HCT116 (cell line): ENCODE measurements around the gene RPRML. TPM values are rescaled to one million over a fixed set of nuclear protein-coding genes. Genes with fewer than 3 reads are reported as not detected.

Experiments
- ATAC-seq: fragments of 200-7000 bp; cut with Tn5 transposase; 2 replicates; pipeline ENCODE4 v1.9.1; 2020; ENCODE audit warnings: mild to moderate bottlenecking, moderate library complexity
- BruUV-seq: library from RNA; stranded (reverse); fragments of 400-500 nt; replicated peaks from 2 replicates; lab custom pipeline; 2021; lab: Mats Ljungman, UMichigan
- CTCF ChIA-PET: fragments of 300-600 bp; sonication (Branson Sonifier 250); formaldehyde crosslinking; loops from one replicate; lab custom pipeline; 2021; ENCODE audit warnings: antibody characterized with exemption; lab: Charles Lee
- POLR2A ChIA-PET: fragments of 300-600, 350-600 bp; sonication (Branson Sonifier 250); formaldehyde crosslinking; loops from one replicate; lab custom pipeline; 2021; ENCODE audit warnings: antibody characterized with exemption; lab: Charles Lee
- RAD21 ChIA-PET, 2 experiments: fragments of 300-600 bp; sonication (Branson Sonifier 250); formaldehyde crosslinking; loops; one replicate each; lab custom pipeline; 2023; ENCODE audit warnings: low total read pairs in 2 of 2; ENCODE audit not compliant: uncharacterized antibody in 2 of 2, unreplicated experiment in 2 of 2, low non-redundant PET in 1 of 2; lab: Charles Lee
- DNase-seq: peaks from one replicate; pipeline ENCODE4 v3.0.0-alpha.2; 2010; ENCODE audit warnings: low read depth, low spot score
- H2AFZ ChIP-seq: fragments of 200-600 bp; shearing (Covaris generic), sonication (generic); 2 replicates; pipeline ENCODE4 v1.6.1; 2017; ENCODE audit warnings: low read depth, mixed run types, mixed read lengths, antibody characterized with exemption, low read length; ENCODE audit not compliant: poor library complexity, severe bottlenecking
- H3K27ac ChIP-seq: 2 replicates; pipeline ENCODE4 v1.5.1; 2012; ENCODE audit warnings: low read depth, low read length
- H3K27me3 ChIP-seq: fragments of 200-600 bp; sonication (generic); 2 replicates; pipeline ENCODE4 v1.6.1; 2016; ENCODE audit warnings: mixed run types, low read length, mixed read lengths; ENCODE audit not compliant: insufficient read depth
- H3K36me3 ChIP-seq, 2 experiments: fragments of 200-500 bp in 1 of 2; fragments of 200-600 bp in 1 of 2; sonication (Bioruptor generic) in 1 of 2; sonication (generic) in 1 of 2; 2 replicates each; pipeline versions ENCODE4 v1.5.1 to v1.6.1; 2014 to 2016; ENCODE audit warnings: low read length in 2 of 2, inconsistent platforms in 1 of 2, mixed read lengths in 1 of 2, mixed run types in 1 of 2; ENCODE audit not compliant: insufficient read depth in 2 of 2, control insufficient read depth in 1 of 2
- H3K4me1 ChIP-seq, 2 experiments: fragments of 200-600 bp in 1 of 2; sonication (generic) in 1 of 2; 2 replicates each; pipeline versions ENCODE4 v1.5.1 to v1.6.1; 2012 to 2017; ENCODE audit warnings: low read length in 2 of 2, inconsistent platforms in 1 of 2, mild to moderate bottlenecking in 1 of 2, mixed read lengths in 1 of 2, mixed run types in 1 of 2, moderate library complexity in 1 of 2; ENCODE audit not compliant: insufficient read depth in 2 of 2, control insufficient read depth in 1 of 2
- H3K4me2 ChIP-seq: fragments of 200-600 bp; sonication (generic); 2 replicates; pipeline ENCODE4 v1.6.1; 2017; ENCODE audit warnings: mixed run types, low read length, mixed read lengths
- H3K4me3 ChIP-seq, 2 experiments: fragments of 200-600 bp in 1 of 2; sonication (generic) in 1 of 2; replicated peaks in 1 of 2; 2 replicates each; pipeline ENCODE4 v1.5.1; 2011 to 2016; ENCODE audit warnings: low read length in 2 of 2, control low read depth in 1 of 2, low read depth in 1 of 2, mild to moderate bottlenecking in 1 of 2, mixed read lengths in 1 of 2, mixed run types in 1 of 2
- H3K79me2 ChIP-seq: fragments of 200-600 bp; sonication (generic); 2 replicates; pipeline ENCODE4 v1.6.1; 2017; ENCODE audit warnings: mild to moderate bottlenecking, mixed run types, low read length, moderate library complexity, mixed read lengths; ENCODE audit not compliant: insufficient read depth
- H3K9ac ChIP-seq: fragments of 200-600 bp; sonication (generic); 2 replicates; pipeline ENCODE4 v1.6.1; 2016; ENCODE audit warnings: low read length, mixed read lengths
- H3K9me2 ChIP-seq: fragments of 200-600 bp; sonication (generic), shearing (Covaris generic); 2 replicates; pipeline ENCODE4 v1.6.1; 2017; ENCODE audit warnings: mixed run types, mild to moderate bottlenecking, moderate library complexity; ENCODE audit not compliant: insufficient read depth
- H3K9me3 ChIP-seq, 2 experiments: fragments of 200-500 bp in 1 of 2; fragments of 200-600 bp in 1 of 2; sonication (Bioruptor generic) in 1 of 2; sonication (generic) in 1 of 2; 2 replicates each; pipeline ENCODE4 v1.6.1; 2014 to 2017; ENCODE audit warnings: low read length in 2 of 2, mixed read lengths in 2 of 2, inconsistent platforms in 1 of 2, low read depth in 1 of 2, mild to moderate bottlenecking in 1 of 2, mixed run types in 1 of 2, moderate library complexity in 1 of 2; ENCODE audit not compliant: control insufficient read depth in 1 of 2, insufficient read depth in 1 of 2
- H4K20me1 ChIP-seq: fragments of 200-600 bp; sonication (generic), shearing (Covaris generic); 2 replicates; pipeline ENCODE4 v1.6.1; 2017; ENCODE audit warnings: mixed run types, mild to moderate bottlenecking, moderate library complexity; ENCODE audit not compliant: insufficient read depth
- CEBPB ChIP-seq: IDR thresholded peaks from 2 replicates; pipeline ENCODE4 v1.6.1; 2012; ENCODE audit warnings: low read depth
- EGR1 ChIP-seq: IDR thresholded peaks from 2 replicates; pipeline ENCODE4 v1.6.1; 2012; ENCODE audit warnings: low read depth
- ELF1 ChIP-seq: IDR thresholded peaks from 2 replicates; pipeline ENCODE4 v1.6.1; 2012; ENCODE audit warnings: low read depth, borderline replicate concordance
- EZH2 ChIP-seq: fragments of 200-600 bp; sonication (generic); IDR thresholded peaks from 2 replicates; pipeline ENCODE4 v1.6.1; 2017; ENCODE audit warnings: antibody characterized with exemption, mixed run types
- EZH2phosphoT487 ChIP-seq: fragments of 200-600 bp; IDR thresholded peaks from 2 replicates; pipeline ENCODE4 v1.6.1; 2018; ENCODE audit warnings: antibody characterized with exemption, borderline replicate concordance
- FOSL1 ChIP-seq: IDR thresholded peaks from 2 replicates; pipeline ENCODE4 v1.6.1; 2012; ENCODE audit warnings: low read depth
- JUND ChIP-seq: IDR thresholded peaks from 2 replicates; pipeline ENCODE4 v1.6.1; 2012
- POLR2A ChIP-seq: IDR thresholded peaks from 2 replicates; pipeline ENCODE4 v1.7.0; 2011; ENCODE audit warnings: borderline replicate concordance; ENCODE audit not compliant: insufficient read depth, insufficient read length; ENCODE audit errors: extremely low read depth
- SP1 ChIP-seq: IDR thresholded peaks from 2 replicates; pipeline ENCODE4 v1.6.1; 2012; ENCODE audit warnings: low read depth
- SRF ChIP-seq: IDR thresholded peaks from 2 replicates; pipeline ENCODE4 v1.6.1; 2012; ENCODE audit warnings: low read depth
- YY1 ChIP-seq: IDR thresholded peaks from 2 replicates; pipeline ENCODE4 v1.6.1; 2011; ENCODE audit warnings: low read length, low read depth, moderate library complexity, mild to moderate bottlenecking; ENCODE audit not compliant: insufficient replicate concordance; ENCODE audit errors: extremely low read depth
- ZBTB33 ChIP-seq: IDR thresholded peaks from 2 replicates; pipeline ENCODE4 v1.6.1; 2011; ENCODE audit warnings: mild to moderate bottlenecking, low read length, moderate library complexity; ENCODE audit not compliant: insufficient replicate concordance; ENCODE audit errors: extremely low read depth
- ZNF274 ChIP-seq: fragments of 200-500 bp; sonication (Bioruptor generic); IDR thresholded peaks from 2 replicates; pipeline ENCODE4 v1.6.1; 2014; ENCODE audit warnings: mild to moderate bottlenecking, low read depth, low read length, inconsistent platforms
- intact Hi-C: fragments of 100-400 bp; cut with micrococcal nuclease; formaldehyde crosslinking; loops from 2 replicates; pipeline ENCODE4 v1.10.0; 2022
- total RNA-seq: library from RNA; stranded (reverse); gene quantifications from one replicate; pipeline ENCODE4 v1.2.1, GENCODE V29; 2021; ENCODE audit not compliant: unreplicated experiment
- TF ChIP-seq, protein P1 (sequence below): IDR thresholded peaks from 2 replicates; pipeline ENCODE4 v1.6.1; 2012
- TF ChIP-seq, protein P2 (sequence below): IDR thresholded peaks from 2 replicates; pipeline ENCODE4 v1.6.1; 2012

RPRML gene
- total RNA-seq, 1 experiment from 2014 or later: not detected

DNA sequence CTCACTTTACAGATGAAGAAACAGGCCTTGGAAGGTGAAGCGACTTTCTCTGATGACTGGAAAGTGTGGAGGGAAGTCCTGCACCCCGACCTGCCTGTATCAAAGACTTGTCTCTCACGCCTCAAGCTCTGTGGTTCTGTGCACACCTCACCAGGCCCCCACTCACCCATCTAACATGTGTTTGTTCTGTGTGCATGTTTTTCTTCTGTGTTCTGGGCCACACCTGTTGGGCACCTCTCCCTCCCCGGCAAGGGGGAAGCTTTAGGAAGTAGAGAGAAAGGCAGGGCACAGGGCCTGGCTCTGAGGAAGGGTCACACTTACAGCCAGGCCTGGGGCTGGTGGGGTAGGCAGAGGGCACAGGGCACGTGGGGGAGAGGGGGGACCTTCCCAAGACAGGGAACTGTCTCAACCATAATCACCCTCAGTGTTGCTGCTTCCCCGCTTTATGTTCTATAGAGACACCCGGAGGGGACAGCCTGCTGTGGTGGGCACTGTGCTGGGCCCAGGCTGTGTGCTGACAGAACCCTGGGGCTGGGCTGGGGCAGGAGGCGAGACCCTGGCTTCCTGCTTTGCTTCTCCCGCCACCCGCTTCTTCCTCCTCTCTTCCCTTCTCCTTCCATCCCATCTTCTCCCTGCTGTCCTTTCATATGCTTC is 7.3 kb downstream of the RPRML start:
- DNase-seq (no peak), ATAC-seq (no peak)
- RAD21 ChIA-PET: no interaction called here
- BruUV-seq: no TSS peak
- H2AFZ ChIP-seq: no peak overlapping the region
- no peaks in the 10 kb centered on the region for H3K9me2 ChIP-seq
- no peak overlapping the region for H3K9ac ChIP-seq
- H3K4me2 ChIP-seq: no peak overlapping the region
- POLR2A ChIA-PET: no interaction called here
- H3K4me3 ChIP-seq: no peak overlapping the region
- no peak overlapping the region for H3K27ac ChIP-seq
- no peaks in the 10 kb centered on the region for H3K9me3 ChIP-seq
- intact Hi-C loops: no loop called here
- H3K79me2 ChIP-seq: no peaks in the 10 kb centered on the region
- TF ChIP-seq EZH2phosphoT487: no peak
- TF ChIP-seq POLR2A: no peak
- no peak for TF ChIP-seq YY1
- TF ChIP-seq, protein P1, sequence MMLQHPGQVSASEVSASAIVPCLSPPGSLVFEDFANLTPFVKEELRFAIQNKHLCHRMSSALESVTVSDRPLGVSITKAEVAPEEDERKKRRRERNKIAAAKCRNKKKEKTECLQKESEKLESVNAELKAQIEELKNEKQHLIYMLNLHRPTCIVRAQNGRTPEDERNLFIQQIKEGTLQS: no peak
- no peak for TF ChIP-seq SRF
- no peak for TF ChIP-seq CEBPB
- TF ChIP-seq JUND: no peak
- TF ChIP-seq ELF1: no peak
- TF ChIP-seq SP1: no peak
- TF ChIP-seq EGR1: no peak
- TF ChIP-seq, protein P2, sequence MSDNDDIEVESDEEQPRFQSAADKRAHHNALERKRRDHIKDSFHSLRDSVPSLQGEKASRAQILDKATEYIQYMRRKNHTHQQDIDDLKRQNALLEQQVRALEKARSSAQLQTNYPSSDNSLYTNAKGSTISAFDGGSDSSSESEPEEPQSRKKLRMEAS: no peak
- TF ChIP-seq FOSL1: no peak
- no peaks in the 10 kb centered on the region for H3K36me3 ChIP-seq
- H3K4me1 ChIP-seq: peaks cover 0 to 4% of the 10 kb centered on the region in 2 experiments; a peak in 1 of 4 replicates
- CTCF ChIA-PET: interaction anchor here (1.5 kb wide), 1 partner anchor 31 kb away, joined by 3 read pairs; no protein-coding TSS in a partner anchor
- no peaks in the 10 kb centered on the region for H4K20me1 ChIP-seq
- no peaks in the 10 kb centered on the region for H3K27me3 ChIP-seq

DNA sequence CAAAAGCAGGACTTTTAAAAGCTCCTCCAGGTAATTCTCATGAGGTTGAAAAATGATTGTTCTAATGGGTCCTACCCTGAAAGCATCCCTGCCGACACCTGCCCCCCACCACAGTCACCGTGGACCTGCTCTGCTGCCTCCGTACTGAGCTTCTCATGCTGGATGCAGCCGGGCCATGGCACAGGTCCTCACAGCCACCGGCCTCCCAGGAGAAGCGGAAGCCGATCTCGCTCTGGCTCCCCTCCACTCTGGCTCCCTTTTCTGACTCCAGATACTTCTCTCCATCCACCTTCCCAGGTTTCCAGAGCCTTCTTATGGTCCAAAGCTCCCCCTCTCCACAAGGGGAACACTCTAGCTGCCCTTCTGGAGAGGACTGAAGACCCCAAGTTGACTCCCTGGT is 10.2 kb downstream of the RPRML start:
- intact Hi-C loops: no loop called here
- no TSS peak for BruUV-seq
- Histone ChIP-seq H3K27me3 (no peaks in the 10 kb centered on the region), H3K4me3 (no peak overlapping the region), H3K4me2 (no peak overlapping the region), H3K9ac (no peak overlapping the region), H3K4me1 (no peaks in the 10 kb centered on the region), H3K27ac (no peak overlapping the region), H3K36me3 (no peaks in the 10 kb centered on the region), H2AFZ (no peak overlapping the region), H3K9me2 (no peaks in the 10 kb centered on the region), H3K79me2 (no peaks in the 10 kb centered on the region), H3K9me3 (no peaks in the 10 kb centered on the region), H4K20me1 (no peaks in the 10 kb centered on the region)
- CTCF ChIA-PET: no interaction called here
- ATAC-seq: no peak
- DNase-seq: no peak
- TF ChIP-seq EZH2 (no peak), POLR2A (no peak), ZBTB33 (no peak), ZNF274 (no peak)
- RAD21 ChIA-PET: no interaction called here
- POLR2A ChIA-PET: no interaction called here
